Prostate gland (tissue), 2 donors: Measurements from ENCODE around the gene CBX2. TPM values are rescaled to one million over a fixed set of nuclear protein-coding genes. Genes with fewer than 3 reads are reported as not detected.
A peak's percentile ranks its signal among the peaks of the same experiment; 100 is the strongest.

ENCODE experiments used
- DNase-seq: peaks from one replicate; pipeline ENCODE4 v3.0.0-alpha.2; 2019; ENCODE audit warnings: low spot score
- H3K27ac ChIP-seq, 2 donors: fragments of 200-600 bp; sonication (generic); 2 replicates each; pipeline ENCODE4 v1.5.1; 2017 to 2019
- H3K27me3 ChIP-seq: fragments of 200-600 bp; sonication (generic); replicated peaks from 2 replicates; pipeline ENCODE4 v1.5.1; 2019; ENCODE audit not compliant: insufficient read depth
- H3K36me3 ChIP-seq, 2 donors: fragments of 200-600 bp; sonication (generic); 1 replicate in 1 of 2; 2 replicates in 1 of 2; pipeline versions ENCODE4 v1.5.1 to v1.8.1; 2017 to 2019
- H3K4me1 ChIP-seq: fragments of 200-600 bp; sonication (generic); replicated peaks from 2 replicates; pipeline ENCODE4 v1.5.1; 2019
- H3K4me3 ChIP-seq, 2 donors: fragments of 200-600 bp; sonication (generic); 2 replicates each; pipeline ENCODE4 v1.5.1; 2017 to 2019
- H3K9me3 ChIP-seq: fragments of 200-600 bp; sonication (generic); 2 replicates; pipeline ENCODE4 v1.5.1; 2017
- CTCF ChIP-seq, 4 experiments: fragments of 200-600 bp in 2 of 4; fragments of 450-650 bp in 2 of 4; sonication (generic) in 2 of 4; IDR thresholded peaks; 1 replicate in 3 of 4; 2 replicates in 1 of 4; pipeline ENCODE4 v1.5.1; 2016 to 2019; ENCODE audit warnings: antibody characterized with exemption in 4 of 4, mild to moderate bottlenecking in 2 of 4, moderate library complexity in 2 of 4
- POLR2A ChIP-seq: fragments of 450-650 bp; IDR thresholded peaks from one replicate; pipeline ENCODE4 v1.6.1; 2016; ENCODE audit warnings: antibody characterized with exemption, mild to moderate bottlenecking
- POLR2AphosphoS5 ChIP-seq: sonication (generic); formaldehyde crosslinking; IDR thresholded peaks from one replicate; pipeline ENCODE4 v1.6.1; 2017; ENCODE audit warnings: antibody characterized with exemption
- WGBS: methylation state at CpG from one replicate; pipeline ENCODE4 v1.1.5; 2018; 5-methylcytosine and 5-hydroxymethylcytosine counted together
- intact Hi-C: fragments of 100-400 bp; cut with DNase I; formaldehyde crosslinking; loops from one replicate; pipeline ENCODE4 v1.14.2; 2022
- total RNA-seq, 2 donors: library from RNA; depleted of rRNA; stranded (reverse); fragments of >200 nt; gene quantifications; one replicate each; pipeline ENCODE4 v1.1.0, GENCODE V29; 2016

The CBX2 gene
- total RNA-seq, 2 donors from 2014 or later = 2.0 to 17.0 TPM

GRCh38 chr17:79796763-79797491 lies 19.0 kb downstream of the CBX2 start, which contains the start of gene CBX8:
TSS of gene CBX8 (minus strand) at chr17:79797077. CDS start at chr17:79796998, 79 bp downstream.
- peaks cover 41% of the 10 kb centered on the region for H3K27me3 ChIP-seq
- 1% methylated on average over 46 of the region's 79 CpGs for WGBS
- peaks cover 13% of the 10 kb centered on the region for H3K4me1 ChIP-seq
- H3K36me3 ChIP-seq = no peaks in the 10 kb centered on the region
- peak; percentile 99 for DNase-seq
- peak within 1 kb of the TSS; percentile 61 to 70 for H3K4me3 ChIP-seq
- intact Hi-C loops = loop anchor here (5.0 kb wide), 2 partner anchors 40 to 195 kb away; partner anchors contain the start of gene CBX4
- TF ChIP-seq POLR2AphosphoS5 (peak; percentile 99), CTCF (IDR thresholded peaks at IDR 0.05) (peak; percentile 28 to 86 (median 58)), POLR2A (peak; percentile 30)
- H3K27ac ChIP-seq = peak within 1 kb of the TSS; percentile 72 to 75
- no peaks in the 10 kb centered on the region for H3K9me3 ChIP-seq

GRCh38 chr17:79797492-79798298 lies 19.7 kb downstream of the CBX2 start:
- TF ChIP-seq POLR2A = no peak
- no peak for TF ChIP-seq CTCF (IDR thresholded peaks at IDR 0.05)
- no peak for TF ChIP-seq POLR2AphosphoS5
- 1% methylated on average over 47 of the region's 89 CpGs for WGBS
- intact Hi-C loops = loop anchor here (5.0 kb wide), 2 partner anchors 40 to 195 kb away; partner anchors contain the start of gene CBX4

GRCh38 chr17:79798299-79799173 lies 20.6 kb downstream of the CBX2 start:
- Histone ChIP-seq H3K4me1 (peaks cover 13% of the 10 kb centered on the region), H3K27ac (no peak overlapping the region), H3K9me3 (no peaks in the 10 kb centered on the region), H3K4me3 (peak overlapping the region; percentile 61 to 70), H3K27me3 (peaks cover 49% of the 10 kb centered on the region), H3K36me3 (no peaks in the 10 kb centered on the region)
- intact Hi-C loops = loop anchor here (5.0 kb wide), 2 partner anchors 39 to 194 kb away; partner anchors contain the start of gene CBX4
- WGBS = 2% methylated on average over 70 of the region's 70 CpGs
- TF ChIP-seq POLR2A = no peak
- DNase-seq = no peak

More at GRCh38 chr17:79797492-79798298, 19.7 kb downstream of the CBX2 start:
- Histone ChIP-seq H3K27ac (peak overlapping the region; percentile 50 to 75), H3K4me1 (peaks cover 13% of the 10 kb centered on the region), H3K27me3 (peaks cover 41% of the 10 kb centered on the region), H3K36me3 (no peaks in the 10 kb centered on the region), H3K4me3 (peak overlapping the region; percentile 61 to 70), H3K9me3 (no peaks in the 10 kb centered on the region)
- no peak for DNase-seq

- H3K9me3 ChIP-seq = no peaks in the 10 kb centered on the region
- WGBS = 3% methylated on average over 23 of the region's 23 CpGs
- H3K4me3 ChIP-seq = no peak overlapping the region
- H3K27ac ChIP-seq = no peak overlapping the region
- peaks cover 13% of the 10 kb centered on the region for H3K4me1 ChIP-seq
- H3K36me3 ChIP-seq = no peaks in the 10 kb centered on the region
- H3K27me3 ChIP-seq = peaks cover 54% of the 10 kb centered on the region
- no peak for TF ChIP-seq CTCF (IDR thresholded peaks at IDR 0.05)
- DNase-seq = no peak
- intact Hi-C loops = loop anchor here (5.0 kb wide), 2 partner anchors 38 to 193 kb away; partner anchors contain the start of gene CBX4
Observed at GRCh38 chr17:79799174-79799537, 21.2 kb downstream of the CBX2 start.
